Measurements from ENCODE around the gene GNAT2.

DNA sequence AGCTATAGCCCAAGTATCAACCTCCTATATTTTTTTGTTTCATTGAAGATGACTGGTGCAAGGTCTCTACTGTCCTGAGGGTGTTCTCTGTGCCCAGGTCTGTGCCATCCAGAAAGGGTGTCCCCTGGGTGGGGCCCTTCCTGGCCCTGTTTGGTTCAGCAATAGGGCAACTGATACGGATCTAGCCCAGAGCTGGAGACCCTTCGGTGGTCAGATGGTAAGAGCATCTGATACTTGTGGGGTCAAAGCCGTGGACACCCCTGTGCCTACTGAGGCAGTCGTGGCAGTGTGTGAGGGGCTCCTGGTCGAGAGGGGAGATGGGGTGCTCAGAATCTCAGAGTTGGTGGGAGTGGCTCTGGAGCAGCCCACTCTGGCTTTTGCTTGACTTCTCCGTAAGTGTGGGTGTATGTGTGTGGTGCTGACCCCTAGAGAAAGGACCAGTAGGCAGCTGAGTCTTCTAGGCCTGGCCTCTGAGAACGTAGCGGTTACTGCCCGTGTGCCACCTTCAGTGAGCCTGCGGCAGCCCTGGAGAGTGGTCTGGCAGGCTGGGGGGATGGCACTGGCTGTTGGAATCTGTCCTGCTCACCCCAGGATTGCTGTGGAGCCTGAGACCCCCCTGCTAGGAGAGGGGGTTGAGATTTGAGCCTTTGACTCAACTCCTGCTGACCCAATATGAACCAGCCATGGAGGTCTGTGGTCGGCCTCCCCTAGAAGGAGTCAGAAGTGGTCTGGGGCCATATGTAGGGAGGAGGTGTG lies 2.9 kb upstream of the GNAT2 start:
- TF ChIP-seq POLR2A (IDR thresholded peaks at IDR 0.05; ENCODE audit: low read depth, low read length) (no peak), POLR2AphosphoS5 (IDR thresholded peaks at IDR 0.05; ENCODE audit: low read depth, low read length) (0 out of 2 replicates have a peak, but pooled peaks have one; percentile 25)
